Fibroblast of lung (primary cell): Measurements from ENCODE around the gene ZNRF3. TPM values are rescaled to one million over a fixed set of nuclear protein-coding genes. Genes with fewer than 3 reads are reported as not detected.
"Not testable (repeated sequence)": the region's sequence is repeated elsewhere in the genome, so short reads cannot be mapped to it uniquely, and the experiment has no call there.

Experiments
- DNase-seq, 2 donors: peaks; one replicate each; pipeline versions ENCODE4 v3.0.0 to v3.0.0-alpha.2; 2010; ENCODE audit warnings: low read depth in 2 of 2
- H2AFZ ChIP-seq: 2 replicates; pipeline ENCODE4 v1.5.1; 2012; ENCODE audit warnings: low read length, control low read depth, inconsistent platforms
- H3K27ac ChIP-seq: 2 replicates; pipeline ENCODE4 v1.5.1; 2011; ENCODE audit warnings: low read length, control low read depth; ENCODE audit not compliant: insufficient read depth
- H3K27me3 ChIP-seq: 2 replicates; pipeline ENCODE4 v1.5.1; 2011; ENCODE audit warnings: mild to moderate bottlenecking, low read length; ENCODE audit not compliant: control insufficient read depth, insufficient read depth
- H3K36me3 ChIP-seq: 2 replicates; pipeline ENCODE4 v1.5.1; 2011; ENCODE audit warnings: low read length; ENCODE audit not compliant: control insufficient read depth, insufficient read depth
- H3K4me1 ChIP-seq: 2 replicates; pipeline ENCODE4 v1.5.1; 2011; ENCODE audit warnings: low read length; ENCODE audit not compliant: control insufficient read depth, insufficient read depth; ENCODE audit errors: extremely low read depth
- H3K4me2 ChIP-seq: 2 replicates; pipeline ENCODE4 v1.5.1; 2011; ENCODE audit warnings: low read length, control low read depth; ENCODE audit not compliant: insufficient read depth; ENCODE audit errors: extremely low read depth
- H3K4me3 ChIP-seq, 4 experiments: fragments of 200-600 bp in 1 of 4; sonication (generic) in 1 of 4; replicated peaks in 1 of 4; 2 replicates each; pipeline ENCODE4 v1.5.1; 2011 to 2016; ENCODE audit warnings: low read length in 4 of 4, low read depth in 3 of 4, mild to moderate bottlenecking in 3 of 4, control low read depth in 2 of 4, inconsistent platforms in 1 of 4, mixed read lengths in 1 of 4; ENCODE audit not compliant: insufficient read depth in 1 of 4; ENCODE audit errors: control extremely low read depth in 1 of 4
- H3K79me2 ChIP-seq: 2 replicates; pipeline ENCODE4 v1.5.1; 2012; ENCODE audit warnings: mild to moderate bottlenecking, low read length, inconsistent platforms; ENCODE audit not compliant: control insufficient read depth, insufficient read depth
- H3K9ac ChIP-seq: 2 replicates; pipeline ENCODE4 v1.5.1; 2011; ENCODE audit warnings: mild to moderate bottlenecking, low read length, control low read depth; ENCODE audit not compliant: insufficient read depth
- H3K9me3 ChIP-seq: 2 replicates; pipeline ENCODE4 v1.5.1; 2012; ENCODE audit warnings: low read depth, low read length; ENCODE audit not compliant: control insufficient read depth, insufficient read depth
- H4K20me1 ChIP-seq: 2 replicates; pipeline ENCODE4 v1.5.1; 2011; ENCODE audit warnings: low read length; ENCODE audit not compliant: control insufficient read depth, insufficient read depth; ENCODE audit errors: extremely low read depth
- CTCF ChIP-seq, 2 donors: IDR thresholded peaks in 1 of 2; conservative IDR thresholded peaks in 1 of 2; 1 replicate in 1 of 2; 2 replicates in 1 of 2; pipeline ENCODE4 v1.5.1; 2011 to 2012; ENCODE audit warnings: low read length in 2 of 2, control low read depth in 1 of 2, inconsistent platforms in 1 of 2, low read depth in 1 of 2, mild to moderate bottlenecking in 1 of 2
- EZH2 ChIP-seq: IDR thresholded peaks from 2 replicates; pipeline ENCODE4 v1.5.1; 2012; ENCODE audit warnings: low read length, control low read depth, mild to moderate bottlenecking; ENCODE audit errors: missing control alignments
- polyA plus RNA-seq, 2 donors: library from polyadenylated mRNA; depleted of rRNA in 1 of 2; stranded (reverse) in 1 of 2; unstranded in 1 of 2; fragments of >200 nt; gene quantifications; 2 replicates each; pipeline ENCODE4 v1.2.1, GENCODE V29; 2011 to 2012; ENCODE audit warnings: missing spikeins in 1 of 2
- total RNA-seq: library from RNA; depleted of rRNA; stranded (reverse); fragments of >200 nt; gene quantifications from 2 replicates; pipeline ENCODE4 v1.2.1, GENCODE V29; 2014

The ZNRF3 gene
- total and polyA plus RNA-seq, 2 donors (not counting 1 experiment from before 2014, with no cell fraction given), result 1.1 to 2.6 TPM

GRCh38 chr22:29004647-29005371 is 121.4 kb downstream of the ZNRF3 start:
- Histone ChIP-seq H4K20me1 (no peaks in the 10 kb centered on the region), H3K9ac (no peak overlapping the region), H3K9me3 (no peaks in the 10 kb centered on the region), H3K79me2 (no peaks in the 10 kb centered on the region), H2AFZ (peak overlapping the region; percentile 41), H3K27me3 (no peaks in the 10 kb centered on the region), H3K4me1 (no peaks in the 10 kb centered on the region), H3K36me3 (no peaks in the 10 kb centered on the region), H3K4me3 (no peak overlapping the region), H3K4me2 (peak overlapping the region; percentile 29), H3K27ac (no peak overlapping the region)
- DNase-seq, result peak; percentile 25 to 40
- TF ChIP-seq CTCF (conservative IDR thresholded peaks at IDR 0.05 in 1 of 2, IDR thresholded peaks at IDR 0.05 in 1 of 2; ENCODE audit: low read depth in 1 of 2, low read length in 2 of 2) (no peak), EZH2 (no peak)

GRCh38 chr22:29005754-29006153 is 122.4 kb downstream of the ZNRF3 start:
- H3K36me3 ChIP-seq, H3K79me2 ChIP-seq, DNase-seq, H3K9ac ChIP-seq, H4K20me1 ChIP-seq, H3K4me1 ChIP-seq, H3K4me2 ChIP-seq, H2AFZ ChIP-seq, H3K4me3 ChIP-seq, H3K27ac ChIP-seq, H3K9me3 ChIP-seq, H3K27me3 ChIP-seq: not testable (repeated sequence)

- Histone ChIP-seq H3K27me3 (no peaks in the 10 kb centered on the region), H3K4me1 (no peaks in the 10 kb centered on the region), H3K27ac (no peak overlapping the region), H4K20me1 (no peaks in the 10 kb centered on the region), H3K79me2 (no peaks in the 10 kb centered on the region), H3K9me3 (no peaks in the 10 kb centered on the region), H2AFZ (no peak overlapping the region), H3K4me3 (no peak overlapping the region), H3K36me3 (no peaks in the 10 kb centered on the region), H3K4me2 (no peak overlapping the region), H3K9ac (no peak overlapping the region)
- no peak for TF ChIP-seq CTCF (conservative IDR thresholded peaks at IDR 0.05 in 1 of 2, IDR thresholded peaks at IDR 0.05 in 1 of 2; ENCODE audit: low read depth in 1 of 2, low read length in 2 of 2)
- no peak for TF ChIP-seq EZH2
- DNase-seq, result no peak
These were observed 123.0 kb downstream of the ZNRF3 start for GRCh38 chr22:29006346-29006745.
